HepG2 (cell line): ENCODE data around the gene LRP1B. TPM values are rescaled to one million over a fixed set of nuclear protein-coding genes. Genes with fewer than 3 reads are reported as not detected.

Source experiments
- ATAC-seq: fragments of 200-7000 bp; cut with Tn5 transposase; 3 replicates; pipeline ENCODE4 v1.9.1; 2020; ENCODE audit warnings: mild to moderate bottlenecking, moderate library complexity
- BruUV-seq: library from RNA; stranded (reverse); fragments of 400-500 nt; replicated peaks from 2 replicates; lab custom pipeline; 2021; lab: Mats Ljungman, UMichigan
- CTCF ChIA-PET: fragments of 300-600 bp; formaldehyde crosslinking; extraction: SDS; loops from one replicate; lab custom pipeline; 2021; ENCODE audit warnings: low total read pairs, inconsistent platforms, low intra/inter-chr PET ratio; lab: Yijun Ruan, JAX
- POLR2A ChIA-PET: fragments of 350-600 bp; sonication (Branson Sonifier 250); formaldehyde crosslinking; loops from one replicate; lab custom pipeline; 2020; ENCODE audit warnings: antibody characterized with exemption, inconsistent platforms; lab: Yijun Ruan, JAX
- DNase-seq: peaks from one replicate; pipeline ENCODE4 v3.0.0-alpha.2; 2015; ENCODE audit warnings: low spot score
- FAIRE-seq: peaks from 3 replicates; lab custom pipeline; 2011; peaks lifted over from hg19 to GRCh38; lab: Jason Lieb, UNC
- H2AFZ ChIP-seq: one replicate; pipeline ENCODE4 v1.6.1; 2011; ENCODE audit warnings: low read length, inconsistent platforms
- H3K27ac ChIP-seq: fragments of 300-600 bp; 3 replicates; pipeline ENCODE4 v1.8.0; 2011; ENCODE audit warnings: mixed run types, mild to moderate bottlenecking, mixed read lengths, low read length, inconsistent platforms; ENCODE audit not compliant: insufficient read depth; ENCODE audit errors: extremely low read length
- H3K27me3 ChIP-seq, 2 experiments: fragments of 200-600 bp in 1 of 2; 2 replicates in 1 of 2; 3 replicates in 1 of 2; pipeline versions ENCODE4 v1.6.0 to v1.8.0; 2011; ENCODE audit warnings: low read length in 2 of 2, mild to moderate bottlenecking in 2 of 2, moderate library complexity in 2 of 2, inconsistent platforms in 1 of 2; ENCODE audit not compliant: insufficient read depth in 2 of 2, control insufficient read depth in 1 of 2
- H3K36me3 ChIP-seq, 2 experiments: fragments of 200-600 bp in 1 of 2; replicated peaks in 1 of 2; 2 replicates in 1 of 2; 3 replicates in 1 of 2; pipeline versions ENCODE4 v1.5.1 to v1.8.0; 2011; ENCODE audit warnings: low read length in 2 of 2, inconsistent platforms in 1 of 2; ENCODE audit not compliant: insufficient read depth in 2 of 2, control insufficient read depth in 1 of 2
- H3K4me1 ChIP-seq: 2 replicates; pipeline ENCODE4 v1.5.1; 2012; ENCODE audit warnings: low read length, inconsistent platforms; ENCODE audit not compliant: insufficient read depth
- H3K4me2 ChIP-seq: 2 replicates; pipeline ENCODE4 v1.6.0; 2011; ENCODE audit warnings: low read depth, low read length, inconsistent platforms
- H3K4me3 ChIP-seq, 3 experiments: fragments of 200-600 bp in 1 of 3; sonication (generic), shearing (Covaris generic) in 1 of 3; replicated peaks in 1 of 3; 2 replicates each; pipeline ENCODE4 v1.5.1; 2011 to 2016; ENCODE audit warnings: low read length in 3 of 3, inconsistent platforms in 2 of 3, low read depth in 2 of 3, mild to moderate bottlenecking in 2 of 3, control low read depth in 1 of 3, mixed read lengths in 1 of 3; ENCODE audit not compliant: insufficient read depth in 1 of 3
- H3K79me2 ChIP-seq: one replicate; pipeline ENCODE4 v1.6.1; 2011; ENCODE audit warnings: low read length, inconsistent platforms; ENCODE audit not compliant: insufficient read depth
- H3K9ac ChIP-seq: 2 replicates; pipeline ENCODE4 v1.6.0; 2011; ENCODE audit warnings: mild to moderate bottlenecking, low read depth, low read length, inconsistent platforms; ENCODE audit not compliant: insufficient read depth
- H3K9me3 ChIP-seq: 2 replicates; pipeline ENCODE4 v1.5.1; 2012; ENCODE audit warnings: mild to moderate bottlenecking, low read length
- H4K20me1 ChIP-seq: 2 replicates; pipeline ENCODE4 v1.6.0; 2011; ENCODE audit warnings: inconsistent platforms, mild to moderate bottlenecking, low read length, moderate library complexity; ENCODE audit not compliant: insufficient read depth
- DMTF1 ChIP-seq: sonication (generic); formaldehyde crosslinking; IDR thresholded peaks from 2 replicates; pipeline ENCODE4 v1.4.0; 2020; ENCODE audit warnings: mild to moderate bottlenecking, missing genetic modification reagents
- HOXD1 ChIP-seq: sonication (generic); formaldehyde crosslinking; IDR thresholded peaks from 2 replicates; pipeline ENCODE4 v1.5.0; 2020; ENCODE audit warnings: missing genetic modification reagents
- JUND ChIP-seq: sonication (generic); formaldehyde crosslinking; IDR thresholded peaks from 2 replicates; pipeline ENCODE4 v1.8.0; 2022; ENCODE audit warnings: mild to moderate bottlenecking, missing genetic modification reagents
- MAFF ChIP-seq: IDR thresholded peaks from 2 replicates; pipeline ENCODE4 v1.6.1; 2011; ENCODE audit warnings: low read depth, low read length, improper control_type of control experiment
- MAFK ChIP-seq, 2 experiments: IDR thresholded peaks in 1 of 2; conservative IDR thresholded peaks in 1 of 2; 2 replicates each; pipeline ENCODE4 v1.6.1; 2011; ENCODE audit warnings: improper control_type of control experiment in 2 of 2, low read length in 2 of 2
- NCOR1 ChIP-seq: fragments of 200-600 bp; sonication (generic); IDR thresholded peaks from 2 replicates; pipeline ENCODE4 v1.7.0; 2017; ENCODE audit warnings: antibody characterized with exemption, low read length, borderline replicate concordance
- SAP130 ChIP-seq: IDR thresholded peaks from 2 replicates; pipeline ENCODE4 v1.6.1; 2016; ENCODE audit warnings: low read depth
- YY1 ChIP-seq: IDR thresholded peaks from 2 replicates; pipeline ENCODE4 v1.6.1; 2011; ENCODE audit warnings: low read length, low read depth, moderate library complexity, mild to moderate bottlenecking; ENCODE audit not compliant: insufficient read depth, insufficient replicate concordance
- ZBTB7B ChIP-seq: sonication (generic); formaldehyde crosslinking; IDR thresholded peaks from 2 replicates; pipeline ENCODE4 v1.4.0; 2020; ENCODE audit warnings: missing genetic modification reagents
- ZNF205 ChIP-seq: IDR thresholded peaks from 2 replicates; pipeline ENCODE4 v1.6.1; 2018; ENCODE audit warnings: missing biosample characterization, missing genetic modification reagents
- ZNF496 ChIP-seq: sonication (generic); formaldehyde crosslinking; IDR thresholded peaks from 2 replicates; pipeline ENCODE4 v1.8.1; 2023; ENCODE audit warnings: mild to moderate bottlenecking, moderate library complexity, missing genetic modification reagents; ENCODE audit not compliant: insufficient replicate concordance
- ZNF512B ChIP-seq: sonication (generic); formaldehyde crosslinking; IDR thresholded peaks from 2 replicates; pipeline ENCODE4 v1.5.1; 2020; ENCODE audit warnings: missing genetic modification reagents, mild to moderate bottlenecking, borderline replicate concordance
- ZNF615 ChIP-seq: sonication (generic); formaldehyde crosslinking; IDR thresholded peaks from 2 replicates; pipeline ENCODE4 v1.5.0; 2020; ENCODE audit warnings: mild to moderate bottlenecking, missing genetic modification reagents, borderline replicate concordance
- ZNF749 ChIP-seq: sonication (generic); formaldehyde crosslinking; IDR thresholded peaks from 2 replicates; pipeline ENCODE4 v1.8.0; 2022; ENCODE audit warnings: mild to moderate bottlenecking, missing genetic modification reagents, moderate library complexity, borderline replicate concordance
- ZSCAN20 ChIP-seq: sonication (generic); formaldehyde crosslinking; IDR thresholded peaks from 2 replicates; pipeline ENCODE4 v1.4.0; 2020; ENCODE audit warnings: missing genetic modification reagents, mild to moderate bottlenecking, borderline replicate concordance
- ZSCAN22 ChIP-seq: sonication (generic); formaldehyde crosslinking; IDR thresholded peaks from 2 replicates; pipeline ENCODE4 v1.4.0; 2020; ENCODE audit warnings: mild to moderate bottlenecking, missing genetic modification reagents
- WGBS: methylation state at CpG from one replicate; pipeline ENCODE4 v1.1.6; 2017; ENCODE audit warnings: low lambda C conversion rate; 5-methylcytosine and 5-hydroxymethylcytosine counted together
- in situ Hi-C: cut with HindIII; loops from 2 replicates; pipeline ENCODE4 v1.10.0; 2017; ENCODE audit warnings: low pct_unique_long_range_greater_than_20kb; ENCODE audit not compliant: extremely low pct_ligation_motif_present
- intact Hi-C: fragments of 100-400 bp; cut with micrococcal nuclease; formaldehyde crosslinking; loops from one replicate; pipeline ENCODE4 v1.10.0; 2022; ENCODE audit not compliant: unreplicated experiment
- polyA plus RNA-seq, 8 experiments: library from polyadenylated mRNA; depleted of rRNA in 3 of 8; stranded (reverse) in 7 of 8; unstranded in 1 of 8; fragments of >200 nt; fragmentation: Illumina TruSeq in 4 of 8; extraction: Trizol in 4 of 8; gene quantifications; 2 replicates each; pipeline versions ENCODE4 v1.2.1 to v1.2.3, GENCODE V29; 2011 to 2016; ENCODE audit warnings: low read depth in 4 of 8, missing spikeins in 1 of 8, mixed read lengths in 1 of 8; ENCODE audit not compliant: insufficient read depth in 1 of 8
- total RNA-seq, 5 experiments: library from RNA; depleted of rRNA; stranded (reverse); fragments of >200 nt; fragmentation: Illumina TruSeq; extraction: Trizol; gene quantifications; 2 replicates each; pipeline ENCODE4 v1.2.3, GENCODE V29; 2016; ENCODE audit warnings: low read depth in 1 of 5

Gene LRP1B
- total and polyA plus RNA-seq, 2 of the 13 experiments (the other 11 are each of a cell fraction or from before 2014, with no cell fraction given) = 0.04 TPM; not detected in 1

- DNase-seq (no peak), FAIRE-seq (no peak), ATAC-seq (no peak)
- Histone ChIP-seq H3K4me1 (no peaks in the 10 kb centered on the region), H3K79me2 (no peaks in the 10 kb centered on the region), H3K27me3 (no peaks in the 10 kb centered on the region), H2AFZ (no peak overlapping the region), H3K4me3 (no peak overlapping the region), H3K36me3 (no peaks in the 10 kb centered on the region), H3K4me2 (no peak overlapping the region), H3K9ac (no peak overlapping the region), H3K9me3 (no peaks in the 10 kb centered on the region), H3K27ac (no peak overlapping the region), H4K20me1 (no peaks in the 10 kb centered on the region)
- intact Hi-C loops = no loop called here
- TF ChIP-seq MAFF = peak; percentile 73
- TF ChIP-seq MAFK (conservative IDR thresholded peaks at IDR 0.05 in 1 of 2, IDR thresholded peaks at IDR 0.05 in 1 of 2; ENCODE audit: low read length in 2 of 2) = peak; percentile 64 to 84
- no peak for TF ChIP-seq SAP130
- in situ Hi-C loops = no loop called here
- no TSS peak for BruUV-seq
- ChIA-PET CTCF (no interaction called here), POLR2A (no interaction called here)
Measured at GRCh38 chr2:141796449-141796848, 334.4 kb downstream of the LRP1B start.

- Histone ChIP-seq H3K79me2 (no peaks in the 10 kb centered on the region), H3K4me1 (no peaks in the 10 kb centered on the region), H2AFZ (no peak overlapping the region), H4K20me1 (no peaks in the 10 kb centered on the region), H3K9me3 (no peaks in the 10 kb centered on the region), H3K9ac (no peak overlapping the region), H3K36me3 (no peaks in the 10 kb centered on the region), H3K4me3 (no peak overlapping the region), H3K27me3 (no peaks in the 10 kb centered on the region), H3K4me2 (no peak overlapping the region), H3K27ac (no peak overlapping the region)
- CTCF ChIA-PET = no interaction called here
- in situ Hi-C loops = no loop called here
- POLR2A ChIA-PET = no interaction called here
- no peak for ATAC-seq
- no peak for FAIRE-seq
- BruUV-seq = no TSS peak
- intact Hi-C loops = no loop called here
- DNase-seq = no peak
- 4% methylated on average over 2 of the region's 2 CpGs for WGBS
- TF ChIP-seq ZSCAN22 (CRISPR knock-in tag) = no peak
- no peak for TF ChIP-seq ZNF205 (CRISPR knock-in tag)
- TF ChIP-seq HOXD1 = no peak
- TF ChIP-seq YY1 = no peak
- no peak for TF ChIP-seq ZNF749 (CRISPR knock-in tag)
- TF ChIP-seq ZNF615 (CRISPR knock-in tag) = no peak
- no peak for TF ChIP-seq ZNF512B (CRISPR knock-in tag)
- TF ChIP-seq ZNF496 (CRISPR knock-in tag) = no peak
- TF ChIP-seq ZBTB7B (CRISPR knock-in tag) = no peak
- TF ChIP-seq JUND (CRISPR knock-in tag) = no peak
- no peak for TF ChIP-seq NCOR1
- no peak for TF ChIP-seq DMTF1 (CRISPR knock-in tag)
- no peak for TF ChIP-seq ZSCAN20 (CRISPR knock-in tag)
Measured at GRCh38 chr2:141791521-141791920, 339.3 kb downstream of the LRP1B start.
